HG02981 (cell line): Measurements from ENCODE around the gene WDR19.

Experiments used
- ATAC-seq: cut with Tn5 transposase; IDR thresholded peaks from one replicate; pipeline ENCODE4 v1.9.1; 2021; ENCODE audit warnings: mild to moderate bottlenecking, moderate library complexity; ENCODE audit not compliant: unreplicated experiment

WDR19 gene

GRCh38 chr4:39295784-39296183 lies 113.5 kb downstream of the WDR19 start:
- ATAC-seq: no peak

GRCh38 chr4:39302901-39303300 lies 120.6 kb downstream of the WDR19 start:
- no peak for ATAC-seq

- no peak for ATAC-seq
Measured at GRCh38 chr4:39303871-39304270, 121.5 kb downstream of the WDR19 start.

- ATAC-seq: no peak
Measured at GRCh38 chr4:39304651-39305050, 122.3 kb downstream of the WDR19 start.

GRCh38 chr4:39305912-39306677 lies 123.8 kb downstream of the WDR19 start:
- ATAC-seq: no peak

- ATAC-seq: no peak
Measured at GRCh38 chr4:39308611-39309010, 126.3 kb downstream of the WDR19 start.

GRCh38 chr4:39312816-39313215 lies 130.5 kb downstream of the WDR19 start:
- no peak for ATAC-seq

- no peak for ATAC-seq
Measured at GRCh38 chr4:39319676-39320075, 137.3 kb downstream of the WDR19 start.

GRCh38 chr4:39320381-39321115 lies 138.2 kb downstream of the WDR19 start:
- no peak for ATAC-seq

GRCh38 chr4:39323821-39324220 lies 141.5 kb downstream of the WDR19 start:
- ATAC-seq: no peak

GRCh38 chr4:39324446-39324845 lies 142.1 kb downstream of the WDR19 start:
- no peak for ATAC-seq

- ATAC-seq: no peak
Measured at GRCh38 chr4:39324897-39325613, 142.7 kb downstream of the WDR19 start.

GRCh38 chr4:39326468-39326977 lies 144.2 kb downstream of the WDR19 start:
- no peak for ATAC-seq

GRCh38 chr4:39330353-39330752 lies 148.0 kb downstream of the WDR19 start:
- ATAC-seq: no peak

- no peak for ATAC-seq
Measured at GRCh38 chr4:39331191-39331590, 148.9 kb downstream of the WDR19 start.
